ENCODE data around the gene TPK1.
"Not testable (repeated sequence)": the region's sequence is repeated elsewhere in the genome, so short reads cannot be mapped to it uniquely, and the experiment has no call there.

TPK1 gene

GRCh38 chr7:144454256-144455039 lies 381.4 kb downstream of the TPK1 start:
- Histone ChIP-seq H3K9me3 (ENCODE audit: control insufficient read depth, low read length) (no peaks in the 10 kb centered on the region), H3K27ac (ENCODE audit: insufficient read depth, low read depth, low read length, poor library complexity, severe bottlenecking) (no peak overlapping the region), H3K4me3 (ENCODE audit: insufficient read depth, low read depth, low read length) (no peak overlapping the region), H3K4me1 (ENCODE audit: control insufficient read depth, insufficient read depth, low read length) (no peaks in the 10 kb centered on the region), H3K27me3 (ENCODE audit: control insufficient read depth, insufficient read depth, low read length, poor library complexity, severe bottlenecking) (no peaks in the 10 kb centered on the region), H3K36me3 (ENCODE audit: control insufficient read depth, insufficient read depth, low read length) (no peaks in the 10 kb centered on the region)
- WGBS, 2 experiments, result 97% methylated on average over 3 of the region's 3 CpGs

- no peaks in the 10 kb centered on the region for H3K36me3 ChIP-seq (ENCODE audit: control insufficient read depth, insufficient read depth, low read length)
- H3K4me3 ChIP-seq (ENCODE audit: insufficient read depth, low read depth, low read length), result no peak overlapping the region
- H3K4me1 ChIP-seq (ENCODE audit: control insufficient read depth, insufficient read depth, low read length), result no peaks in the 10 kb centered on the region
- H3K27me3 ChIP-seq (ENCODE audit: control insufficient read depth, insufficient read depth, low read length, poor library complexity, severe bottlenecking), result no peaks in the 10 kb centered on the region
- no peaks in the 10 kb centered on the region for H3K9me3 ChIP-seq (ENCODE audit: control insufficient read depth, low read length)
- 93 to 95% methylated on average over 5 of the region's 5 CpGs for WGBS, 2 experiments
- H3K27ac ChIP-seq (ENCODE audit: insufficient read depth, low read depth, low read length, poor library complexity, severe bottlenecking), result no peak overlapping the region
Observed at GRCh38 chr7:144452064-144452463, 383.8 kb downstream of the TPK1 start.

- Histone ChIP-seq H3K4me3 (ENCODE audit: insufficient read depth, low read depth, low read length) (no peak overlapping the region), H3K27ac (ENCODE audit: insufficient read depth, low read depth, low read length, poor library complexity, severe bottlenecking) (no peak overlapping the region), H3K4me1 (ENCODE audit: control insufficient read depth, insufficient read depth, low read length) (no peaks in the 10 kb centered on the region), H3K27me3 (ENCODE audit: control insufficient read depth, insufficient read depth, low read length, poor library complexity, severe bottlenecking) (no peaks in the 10 kb centered on the region), H3K36me3 (ENCODE audit: control insufficient read depth, insufficient read depth, low read length) (no peaks in the 10 kb centered on the region), H3K9me3 (ENCODE audit: control insufficient read depth, low read length) (no peaks in the 10 kb centered on the region)
- 100% methylated on average over 1 of the region's 1 CpG for WGBS, 2 experiments
Observed at GRCh38 chr7:144445590-144445989, 390.3 kb downstream of the TPK1 start.

- WGBS, 2 experiments, result 88 to 92% methylated on average over 5 of the region's 5 CpGs
- no peak overlapping the region for H3K27ac ChIP-seq (ENCODE audit: insufficient read depth, low read depth, low read length, poor library complexity, severe bottlenecking)
Observed at GRCh38 chr7:144439717-144440205, 396.1 kb downstream of the TPK1 start.

DNA sequence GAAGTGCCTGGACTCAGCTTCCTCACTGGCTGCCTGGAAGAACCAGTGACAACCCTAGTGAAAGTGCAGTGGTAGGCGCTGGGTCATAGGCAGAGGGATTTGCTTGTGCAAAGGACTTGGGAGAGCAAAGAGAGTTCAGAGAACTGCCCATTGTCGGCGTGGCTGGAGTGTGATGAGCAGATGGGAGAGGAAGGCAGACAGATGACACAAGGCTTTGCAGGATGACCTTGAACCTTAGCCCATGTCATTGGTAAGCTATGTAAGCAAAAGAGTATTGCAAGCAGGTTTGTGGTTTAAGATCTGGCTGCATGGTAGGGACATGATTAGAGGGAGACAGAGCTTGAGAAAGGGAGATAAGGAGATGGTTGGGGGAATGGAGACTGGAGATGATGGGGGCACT lies 397.1 kb downstream of the TPK1 start:
- H3K36me3 ChIP-seq (ENCODE audit: control insufficient read depth, insufficient read depth, low read length), result no peaks in the 10 kb centered on the region
- H3K4me1 ChIP-seq (ENCODE audit: control insufficient read depth, insufficient read depth, low read length), result no peaks in the 10 kb centered on the region
- no peaks in the 10 kb centered on the region for H3K27me3 ChIP-seq (ENCODE audit: control insufficient read depth, insufficient read depth, low read length, poor library complexity, severe bottlenecking)
- H3K4me3 ChIP-seq (ENCODE audit: insufficient read depth, low read depth, low read length), result no peak overlapping the region
- H3K9me3 ChIP-seq (ENCODE audit: control insufficient read depth, low read length), result no peaks in the 10 kb centered on the region
- 95% methylated on average over 3 of the region's 3 CpGs for WGBS, 2 experiments
- no peak overlapping the region for H3K27ac ChIP-seq (ENCODE audit: insufficient read depth, low read depth, low read length, poor library complexity, severe bottlenecking)

More at GRCh38 chr7:144439717-144440205, 396.1 kb downstream of the TPK1 start:
- Histone ChIP-seq H3K4me1 (ENCODE audit: control insufficient read depth, insufficient read depth, low read length) (no peaks in the 10 kb centered on the region), H3K4me3 (ENCODE audit: insufficient read depth, low read depth, low read length) (no peak overlapping the region), H3K36me3 (ENCODE audit: control insufficient read depth, insufficient read depth, low read length) (no peaks in the 10 kb centered on the region), H3K27me3 (ENCODE audit: control insufficient read depth, insufficient read depth, low read length, poor library complexity, severe bottlenecking) (no peaks in the 10 kb centered on the region), H3K9me3 (ENCODE audit: control insufficient read depth, low read length) (no peaks in the 10 kb centered on the region)

DNA sequence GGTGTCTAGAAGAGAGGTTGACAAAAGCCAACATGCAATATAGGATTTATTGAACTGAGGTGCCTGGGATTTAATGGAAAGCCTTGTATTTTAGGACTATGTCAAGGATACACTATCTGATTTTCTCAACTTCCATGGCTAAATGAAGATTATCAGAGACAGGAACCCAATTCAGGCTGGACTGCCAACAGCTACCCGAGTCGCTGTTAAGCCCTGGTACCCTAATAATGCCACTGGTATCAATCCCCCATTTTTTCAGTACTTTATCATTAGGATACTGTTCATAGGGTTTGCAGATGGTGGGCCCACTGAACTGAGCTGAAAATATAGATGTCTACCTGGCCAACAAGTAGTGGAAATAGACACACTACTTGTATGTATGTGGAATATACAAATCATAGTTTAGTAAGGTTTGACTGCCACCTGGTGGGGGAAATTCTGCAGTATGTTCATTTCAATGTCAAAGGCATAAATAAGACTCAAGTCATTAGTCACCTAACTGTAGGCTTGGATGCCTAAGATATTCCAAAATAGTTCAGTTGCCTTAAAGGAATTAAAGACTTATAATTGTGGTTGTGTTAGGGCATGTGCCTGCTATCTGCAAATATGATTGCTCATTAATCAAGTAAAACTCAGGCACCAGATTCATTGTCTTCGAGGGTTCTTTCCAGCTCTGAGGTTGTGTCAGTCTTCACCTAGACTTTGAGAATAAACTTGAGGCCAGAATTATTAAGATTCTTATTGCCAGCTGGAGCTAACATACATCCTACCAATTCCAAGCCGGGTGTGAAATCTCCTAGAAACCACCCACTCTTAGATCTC lies 398.3 kb downstream of the TPK1 start:
- no peaks in the 10 kb centered on the region for H3K27me3 ChIP-seq (ENCODE audit: control insufficient read depth, insufficient read depth, low read length, poor library complexity, severe bottlenecking)
- WGBS, 2 experiments, result 90 to 93% methylated on average over 4 of the region's 4 CpGs
- no peak overlapping the region for H3K27ac ChIP-seq (ENCODE audit: insufficient read depth, low read depth, low read length, poor library complexity, severe bottlenecking)
- no peaks in the 10 kb centered on the region for H3K36me3 ChIP-seq (ENCODE audit: control insufficient read depth, insufficient read depth, low read length)
- H3K4me1 ChIP-seq (ENCODE audit: control insufficient read depth, insufficient read depth, low read length), result no peaks in the 10 kb centered on the region
- H3K9me3 ChIP-seq (ENCODE audit: control insufficient read depth, low read length), result no peaks in the 10 kb centered on the region
- H3K4me3 ChIP-seq (ENCODE audit: insufficient read depth, low read depth, low read length), result no peak overlapping the region

DNA sequence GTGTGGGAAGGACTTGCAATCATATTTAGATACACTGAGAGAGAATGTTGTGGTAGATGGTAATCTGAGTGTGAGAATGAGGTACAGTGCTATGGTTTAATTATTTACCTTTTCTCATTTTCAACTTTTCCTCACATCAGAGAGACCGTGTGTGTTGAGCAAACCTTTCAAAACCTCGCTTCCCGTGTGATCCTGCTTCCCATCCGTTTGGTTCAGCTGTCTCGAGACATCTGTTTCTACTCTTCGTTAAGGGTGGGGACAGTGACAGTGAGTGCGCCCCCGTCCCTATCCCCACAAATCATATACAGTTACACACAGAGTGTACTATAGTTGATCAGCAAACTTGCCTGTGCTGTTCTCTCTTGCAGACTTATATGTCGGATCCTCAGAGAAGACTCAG lies 399.4 kb downstream of the TPK1 start:
- Histone ChIP-seq H3K9me3 (ENCODE audit: control insufficient read depth, low read length) (no peaks in the 10 kb centered on the region), H3K36me3 (ENCODE audit: control insufficient read depth, insufficient read depth, low read length) (no peaks in the 10 kb centered on the region), H3K27me3 (ENCODE audit: control insufficient read depth, insufficient read depth, low read length, poor library complexity, severe bottlenecking) (no peaks in the 10 kb centered on the region), H3K4me3 (ENCODE audit: insufficient read depth, low read depth, low read length) (no peak overlapping the region), H3K27ac (ENCODE audit: insufficient read depth, low read depth, low read length, poor library complexity, severe bottlenecking) (no peak overlapping the region), H3K4me1 (ENCODE audit: control insufficient read depth, insufficient read depth, low read length) (no peaks in the 10 kb centered on the region)
- WGBS, 2 experiments, result 93 to 97% methylated on average over 9 of the region's 9 CpGs

GRCh38 chr7:144428431-144428830 lies 407.4 kb downstream of the TPK1 start:
- Histone ChIP-seq H3K4me1 (ENCODE audit: control insufficient read depth, insufficient read depth, low read length) (no peaks in the 10 kb centered on the region), H3K4me3 (ENCODE audit: insufficient read depth, low read depth, low read length) (no peak overlapping the region)
- 88 to 96% methylated on average over 2 of the region's 2 CpGs for WGBS, 2 experiments

DNA sequence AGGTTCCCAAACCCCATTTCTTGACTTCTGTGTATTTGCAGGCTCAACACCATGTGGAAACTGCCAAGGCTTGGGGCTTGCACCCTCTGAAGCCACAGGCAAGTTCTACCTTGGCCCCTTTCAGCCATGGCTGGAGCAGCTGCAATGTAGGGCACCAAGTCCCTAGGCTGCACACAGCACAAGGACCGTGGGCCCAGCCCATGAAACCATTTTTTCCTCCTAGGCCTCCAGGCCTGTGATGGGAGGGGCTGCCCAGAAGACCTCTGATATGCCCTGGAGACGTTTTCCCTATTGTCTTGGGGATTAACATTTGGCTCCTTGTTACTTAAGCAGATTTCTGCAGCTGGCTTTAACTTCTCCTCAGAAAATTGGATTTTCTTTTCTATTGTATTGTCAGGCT lies 408.3 kb downstream of the TPK1 start:
- H3K4me3 ChIP-seq (ENCODE audit: insufficient read depth, low read depth, low read length); H3K27me3 ChIP-seq (ENCODE audit: control insufficient read depth, insufficient read depth, low read length, poor library complexity, severe bottlenecking); H3K4me1 ChIP-seq (ENCODE audit: control insufficient read depth, insufficient read depth, low read length); H3K9me3 ChIP-seq (ENCODE audit: control insufficient read depth, low read length); H3K36me3 ChIP-seq (ENCODE audit: control insufficient read depth, insufficient read depth, low read length); H3K27ac ChIP-seq (ENCODE audit: insufficient read depth, low read depth, low read length, poor library complexity, severe bottlenecking): not testable (repeated sequence)
- 70 to 76% methylated on average over 2 of the region's 2 CpGs for WGBS, 2 experiments

More at GRCh38 chr7:144428431-144428830, 407.4 kb downstream of the TPK1 start:
- peaks cover 3% of the 10 kb centered on the region for H3K9me3 ChIP-seq (ENCODE audit: control insufficient read depth, low read length)
- H3K27me3 ChIP-seq (ENCODE audit: control insufficient read depth, insufficient read depth, low read length, poor library complexity, severe bottlenecking), result no peaks in the 10 kb centered on the region
- H3K27ac ChIP-seq (ENCODE audit: insufficient read depth, low read depth, low read length, poor library complexity, severe bottlenecking), result no peak overlapping the region
- no peaks in the 10 kb centered on the region for H3K36me3 ChIP-seq (ENCODE audit: control insufficient read depth, insufficient read depth, low read length)

DNA sequence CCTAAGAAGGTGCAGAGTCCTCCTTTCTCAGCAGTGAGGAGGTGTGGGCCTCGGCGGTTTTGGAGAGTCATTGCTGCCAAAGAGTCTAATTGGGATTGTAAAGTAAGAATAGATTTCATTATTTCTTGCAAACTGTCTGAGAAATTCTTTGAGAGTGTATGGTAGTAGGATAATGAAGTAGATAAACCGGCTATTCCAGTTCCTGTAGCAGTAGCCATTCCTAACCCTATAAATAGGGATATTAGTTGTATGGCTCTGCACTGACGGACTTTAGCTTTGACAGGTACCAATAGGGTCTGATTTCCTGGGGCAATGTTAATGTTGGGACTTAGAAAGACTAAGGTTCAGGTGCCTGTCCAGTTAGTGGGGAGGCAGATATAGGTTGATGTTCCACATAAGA lies 416.9 kb downstream of the TPK1 start:
- 95 to 96% methylated on average over 4 of the region's 4 CpGs for WGBS, 2 experiments
- not testable (repeated sequence) for H3K27me3 ChIP-seq (ENCODE audit: control insufficient read depth, insufficient read depth, low read length, poor library complexity, severe bottlenecking); H3K36me3 ChIP-seq (ENCODE audit: control insufficient read depth, insufficient read depth, low read length); H3K4me1 ChIP-seq (ENCODE audit: control insufficient read depth, insufficient read depth, low read length); H3K27ac ChIP-seq (ENCODE audit: insufficient read depth, low read depth, low read length, poor library complexity, severe bottlenecking); H3K9me3 ChIP-seq (ENCODE audit: control insufficient read depth, low read length); H3K4me3 ChIP-seq (ENCODE audit: insufficient read depth, low read depth, low read length)
